HCT116 (cell line): ENCODE results near the gene XRN1.

Experiments
- CTCF ChIP-seq, 3 experiments: fragments of 200-600 bp in 1 of 3; sonication (generic) in 1 of 3; IDR thresholded peaks in 2 of 3; conservative IDR thresholded peaks in 1 of 3; 2 replicates each; pipeline ENCODE4 v1.5.1; 2012 to 2017; ENCODE audit warnings: low read depth in 2 of 3, low read length in 2 of 3, antibody characterized with exemption in 1 of 3, borderline replicate concordance in 1 of 3, control low read depth in 1 of 3, mild to moderate bottlenecking in 1 of 3, mixed read lengths in 1 of 3, mixed run types in 1 of 3, moderate library complexity in 1 of 3; ENCODE audit not compliant: insufficient read depth in 1 of 3
- EZH2 ChIP-seq: fragments of 200-600 bp; sonication (generic); IDR thresholded peaks from 2 replicates; pipeline ENCODE4 v1.6.1; 2017; ENCODE audit warnings: antibody characterized with exemption, mixed run types
- POLR2A ChIP-seq: IDR thresholded peaks from 2 replicates; pipeline ENCODE4 v1.7.0; 2011; ENCODE audit warnings: borderline replicate concordance; ENCODE audit not compliant: insufficient read depth, insufficient read length; ENCODE audit errors: extremely low read depth
- POLR2AphosphoS5 ChIP-seq: IDR thresholded peaks from 2 replicates; pipeline ENCODE4 v1.6.1; 2011; ENCODE audit warnings: mild to moderate bottlenecking, low read depth, low read length, moderate library complexity
- SIN3A ChIP-seq: IDR thresholded peaks from 2 replicates; pipeline ENCODE4 v1.6.1; 2012; ENCODE audit warnings: low read depth

GRCh38 chr3:142445816-142446254, 2.0 kb downstream of the XRN1 start:
- TF ChIP-seq SIN3A (no peak), POLR2A (no peak), CTCF (IDR thresholded peaks at IDR 0.05 in 2 of 3, conservative IDR thresholded peaks at IDR 0.05 in 1 of 3; ENCODE audit: borderline replicate concordance in 1 of 3, insufficient read depth in 1 of 3, low read depth in 2 of 3, low read length in 2 of 3) (no peak), EZH2 (no peak), POLR2AphosphoS5 (no peak)
